HCT116 (cell line): ENCODE results near the gene CTAGE8.
"Not testable (repeated sequence)": the region's sequence is repeated elsewhere in the genome, so short reads cannot be mapped to it uniquely, and the experiment has no call there.

ENCODE experiments used
- EZH2 ChIP-seq: fragments of 200-600 bp; sonication (generic); IDR thresholded peaks from 2 replicates; pipeline ENCODE4 v1.6.1; 2017; ENCODE audit warnings: antibody characterized with exemption, mixed run types
- POLR2A ChIP-seq: IDR thresholded peaks from 2 replicates; pipeline ENCODE4 v1.7.0; 2011; ENCODE audit warnings: borderline replicate concordance; ENCODE audit not compliant: insufficient read depth, insufficient read length; ENCODE audit errors: extremely low read depth
- POLR2AphosphoS5 ChIP-seq: IDR thresholded peaks from 2 replicates; pipeline ENCODE4 v1.6.1; 2011; ENCODE audit warnings: mild to moderate bottlenecking, low read depth, low read length, moderate library complexity
- SIN3A ChIP-seq: IDR thresholded peaks from 2 replicates; pipeline ENCODE4 v1.6.1; 2012; ENCODE audit warnings: low read depth
- SP1 ChIP-seq: IDR thresholded peaks from 2 replicates; pipeline ENCODE4 v1.6.1; 2012; ENCODE audit warnings: low read depth
- TF ChIP-seq, protein P1 (sequence below), 3 experiments: fragments of 200-600 bp in 1 of 3; sonication (generic) in 1 of 3; IDR thresholded peaks in 2 of 3; conservative IDR thresholded peaks in 1 of 3; 2 replicates each; pipeline ENCODE4 v1.5.1; 2012 to 2017; ENCODE audit warnings: low read depth in 2 of 3, low read length in 2 of 3, antibody characterized with exemption in 1 of 3, borderline replicate concordance in 1 of 3, control low read depth in 1 of 3, mild to moderate bottlenecking in 1 of 3, mixed read lengths in 1 of 3, mixed run types in 1 of 3, moderate library complexity in 1 of 3; ENCODE audit not compliant: insufficient read depth in 1 of 3
- TF ChIP-seq, protein P2 (sequence below): IDR thresholded peaks from 2 replicates; pipeline ENCODE4 v1.6.1; 2012

DNA sequence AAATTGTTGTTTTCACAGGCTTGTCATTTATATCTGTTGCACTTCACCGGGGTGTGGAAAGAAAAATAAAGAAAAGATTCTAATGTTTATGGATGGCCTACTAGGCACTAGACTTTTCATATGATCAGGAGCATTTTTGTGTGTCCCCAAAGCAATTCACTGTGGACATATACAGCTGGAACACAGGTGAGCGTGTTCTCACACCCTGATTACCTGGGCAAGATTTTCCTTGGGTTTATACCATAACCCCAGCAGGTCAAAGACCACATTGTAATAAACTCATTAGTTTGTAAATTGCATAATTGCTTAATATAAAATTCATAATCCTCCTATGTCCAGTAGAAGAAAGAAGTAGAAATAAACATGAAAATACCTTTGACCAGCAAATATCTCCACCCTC, 42.1 kb upstream of the CTAGE8 start:
- TF ChIP-seq, protein P1, sequence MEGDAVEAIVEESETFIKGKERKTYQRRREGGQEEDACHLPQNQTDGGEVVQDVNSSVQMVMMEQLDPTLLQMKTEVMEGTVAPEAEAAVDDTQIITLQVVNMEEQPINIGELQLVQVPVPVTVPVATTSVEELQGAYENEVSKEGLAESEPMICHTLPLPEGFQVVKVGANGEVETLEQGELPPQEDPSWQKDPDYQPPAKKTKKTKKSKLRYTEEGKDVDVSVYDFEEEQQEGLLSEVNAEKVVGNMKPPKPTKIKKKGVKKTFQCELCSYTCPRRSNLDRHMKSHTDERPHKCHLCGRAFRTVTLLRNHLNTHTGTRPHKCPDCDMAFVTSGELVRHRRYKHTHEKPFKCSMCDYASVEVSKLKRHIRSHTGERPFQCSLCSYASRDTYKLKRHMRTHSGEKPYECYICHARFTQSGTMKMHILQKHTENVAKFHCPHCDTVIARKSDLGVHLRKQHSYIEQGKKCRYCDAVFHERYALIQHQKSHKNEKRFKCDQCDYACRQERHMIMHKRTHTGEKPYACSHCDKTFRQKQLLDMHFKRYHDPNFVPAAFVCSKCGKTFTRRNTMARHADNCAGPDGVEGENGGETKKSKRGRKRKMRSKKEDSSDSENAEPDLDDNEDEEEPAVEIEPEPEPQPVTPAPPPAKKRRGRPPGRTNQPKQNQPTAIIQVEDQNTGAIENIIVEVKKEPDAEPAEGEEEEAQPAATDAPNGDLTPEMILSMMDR (IDR thresholded peaks at IDR 0.05 in 2 of 3, conservative IDR thresholded peaks at IDR 0.05 in 1 of 3; ENCODE audit: borderline replicate concordance in 1 of 3, insufficient read depth in 1 of 3, low read depth in 2 of 3, low read length in 2 of 3) = not testable (repeated sequence)
- TF ChIP-seq POLR2AphosphoS5, EZH2, POLR2A, SP1, SIN3A: not testable (repeated sequence)
- TF ChIP-seq, protein P2, sequence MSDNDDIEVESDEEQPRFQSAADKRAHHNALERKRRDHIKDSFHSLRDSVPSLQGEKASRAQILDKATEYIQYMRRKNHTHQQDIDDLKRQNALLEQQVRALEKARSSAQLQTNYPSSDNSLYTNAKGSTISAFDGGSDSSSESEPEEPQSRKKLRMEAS = not testable (repeated sequence)
